Measurements from ENCODE around the gene HMGCL.

DNA sequence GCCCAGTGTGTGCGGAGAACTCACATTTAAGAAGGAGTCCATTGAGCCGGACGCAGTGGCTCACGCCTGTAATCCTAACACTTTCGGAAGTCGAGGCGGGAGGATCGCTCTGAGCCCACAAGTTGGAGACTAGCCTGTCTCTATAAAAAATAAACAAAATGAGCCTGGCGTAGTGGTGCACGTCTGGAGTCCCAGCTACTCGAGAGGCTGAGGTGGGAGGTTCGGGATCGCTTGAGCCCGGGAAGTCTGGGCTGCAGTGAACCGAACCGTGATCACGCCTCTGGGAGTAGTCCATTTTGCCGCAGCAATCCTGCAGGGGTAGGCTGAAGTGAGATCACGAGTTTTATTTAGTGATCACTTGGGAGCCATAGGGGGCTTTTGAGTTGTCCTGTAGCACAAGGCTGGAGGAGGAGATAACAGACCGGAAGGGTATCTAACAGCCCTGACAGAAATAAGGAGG lies 43.4 kb upstream of the HMGCL start:
- TF ChIP-seq MZF1 (tag by site-specific recombination; IDR thresholded peaks at IDR 0.05; ENCODE audit: borderline replicate concordance) (no peak), CTCF (tag by site-specific recombination; IDR thresholded peaks at IDR 0.05) (no peak; the same call in 1 of the 2 replicates), BCL11A (tag by site-specific recombination; IDR thresholded peaks at IDR 0.05; ENCODE audit: low read depth) (no peak)

Data from HEK293 (cell line).